Ishikawa (cell line): ENCODE results near the gene TMEM132A.

Source experiments
- CEBPB ChIP-seq: IDR thresholded peaks from 2 replicates; pipeline ENCODE4 v1.6.1; 2012
- CREB1 ChIP-seq: IDR thresholded peaks from 2 replicates; pipeline ENCODE4 v1.6.1; 2012; ENCODE audit warnings: low read depth
- EGR1 ChIP-seq: IDR thresholded peaks from 2 replicates; pipeline ENCODE4 v1.6.1; 2012
- EP300 ChIP-seq: IDR thresholded peaks from 2 replicates; pipeline ENCODE4 v1.6.1; 2012; ENCODE audit warnings: borderline replicate concordance
- FOXM1 ChIP-seq: IDR thresholded peaks from 2 replicates; pipeline ENCODE4 v1.6.1; 2012; ENCODE audit warnings: low read depth, borderline replicate concordance
- MAX ChIP-seq: IDR thresholded peaks from 2 replicates; pipeline ENCODE4 v1.6.1; 2012
- NFIC ChIP-seq: IDR thresholded peaks from 2 replicates; pipeline ENCODE4 v1.6.1; 2012
- RAD21 ChIP-seq: IDR thresholded peaks from 2 replicates; pipeline ENCODE4 v1.6.1; 2012; ENCODE audit warnings: low read depth
- TAF1 ChIP-seq: IDR thresholded peaks from 2 replicates; pipeline ENCODE4 v1.6.1; 2012; ENCODE audit warnings: low read depth, mild to moderate bottlenecking
- TCF12 ChIP-seq: IDR thresholded peaks from 2 replicates; pipeline ENCODE4 v1.6.1; 2012; ENCODE audit warnings: low read depth
- TEAD4 ChIP-seq: IDR thresholded peaks from 2 replicates; pipeline ENCODE4 v1.6.1; 2012
- YY1 ChIP-seq: IDR thresholded peaks from 2 replicates; pipeline ENCODE4 v1.6.1; 2012; ENCODE audit warnings: low read depth
- ZBTB7A ChIP-seq: IDR thresholded peaks from 2 replicates; pipeline ENCODE4 v1.6.1; 2012; ENCODE audit warnings: low read depth
- TF ChIP-seq, protein P1 (sequence below): IDR thresholded peaks from 2 replicates; pipeline ENCODE4 v1.6.1; 2012
- TF ChIP-seq, protein P2 (sequence below): IDR thresholded peaks from 2 replicates; pipeline ENCODE4 v1.6.1; 2012; ENCODE audit warnings: low read depth, mild to moderate bottlenecking

TMEM132A gene

GRCh38 chr11:60923800-60924109, 505 bp upstream of the TMEM132A start:
- TF ChIP-seq EP300 (no peak), TEAD4 (no peak; the same call in 1 of the 2 replicates), RAD21 (no peak), YY1 (no peak), TCF12 (no peak), MAX (no peak), TAF1 (no peak), FOXM1 (no peak), CEBPB (no peak), NFIC (no peak), ZBTB7A (no peak), EGR1 (no peak)
- TF ChIP-seq, protein P1, sequence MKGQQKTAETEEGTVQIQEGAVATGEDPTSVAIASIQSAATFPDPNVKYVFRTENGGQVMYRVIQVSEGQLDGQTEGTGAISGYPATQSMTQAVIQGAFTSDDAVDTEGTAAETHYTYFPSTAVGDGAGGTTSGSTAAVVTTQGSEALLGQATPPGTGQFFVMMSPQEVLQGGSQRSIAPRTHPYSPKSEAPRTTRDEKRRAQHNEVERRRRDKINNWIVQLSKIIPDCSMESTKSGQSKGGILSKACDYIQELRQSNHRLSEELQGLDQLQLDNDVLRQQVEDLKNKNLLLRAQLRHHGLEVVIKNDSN, result no peak
- TF ChIP-seq, protein P2, sequence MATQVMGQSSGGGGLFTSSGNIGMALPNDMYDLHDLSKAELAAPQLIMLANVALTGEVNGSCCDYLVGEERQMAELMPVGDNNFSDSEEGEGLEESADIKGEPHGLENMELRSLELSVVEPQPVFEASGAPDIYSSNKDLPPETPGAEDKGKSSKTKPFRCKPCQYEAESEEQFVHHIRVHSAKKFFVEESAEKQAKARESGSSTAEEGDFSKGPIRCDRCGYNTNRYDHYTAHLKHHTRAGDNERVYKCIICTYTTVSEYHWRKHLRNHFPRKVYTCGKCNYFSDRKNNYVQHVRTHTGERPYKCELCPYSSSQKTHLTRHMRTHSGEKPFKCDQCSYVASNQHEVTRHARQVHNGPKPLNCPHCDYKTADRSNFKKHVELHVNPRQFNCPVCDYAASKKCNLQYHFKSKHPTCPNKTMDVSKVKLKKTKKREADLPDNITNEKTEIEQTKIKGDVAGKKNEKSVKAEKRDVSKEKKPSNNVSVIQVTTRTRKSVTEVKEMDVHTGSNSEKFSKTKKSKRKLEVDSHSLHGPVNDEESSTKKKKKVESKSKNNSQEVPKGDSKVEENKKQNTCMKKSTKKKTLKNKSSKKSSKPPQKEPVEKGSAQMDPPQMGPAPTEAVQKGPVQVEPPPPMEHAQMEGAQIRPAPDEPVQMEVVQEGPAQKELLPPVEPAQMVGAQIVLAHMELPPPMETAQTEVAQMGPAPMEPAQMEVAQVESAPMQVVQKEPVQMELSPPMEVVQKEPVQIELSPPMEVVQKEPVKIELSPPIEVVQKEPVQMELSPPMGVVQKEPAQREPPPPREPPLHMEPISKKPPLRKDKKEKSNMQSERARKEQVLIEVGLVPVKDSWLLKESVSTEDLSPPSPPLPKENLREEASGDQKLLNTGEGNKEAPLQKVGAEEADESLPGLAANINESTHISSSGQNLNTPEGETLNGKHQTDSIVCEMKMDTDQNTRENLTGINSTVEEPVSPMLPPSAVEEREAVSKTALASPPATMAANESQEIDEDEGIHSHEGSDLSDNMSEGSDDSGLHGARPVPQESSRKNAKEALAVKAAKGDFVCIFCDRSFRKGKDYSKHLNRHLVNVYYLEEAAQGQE, result no peak

DNA sequence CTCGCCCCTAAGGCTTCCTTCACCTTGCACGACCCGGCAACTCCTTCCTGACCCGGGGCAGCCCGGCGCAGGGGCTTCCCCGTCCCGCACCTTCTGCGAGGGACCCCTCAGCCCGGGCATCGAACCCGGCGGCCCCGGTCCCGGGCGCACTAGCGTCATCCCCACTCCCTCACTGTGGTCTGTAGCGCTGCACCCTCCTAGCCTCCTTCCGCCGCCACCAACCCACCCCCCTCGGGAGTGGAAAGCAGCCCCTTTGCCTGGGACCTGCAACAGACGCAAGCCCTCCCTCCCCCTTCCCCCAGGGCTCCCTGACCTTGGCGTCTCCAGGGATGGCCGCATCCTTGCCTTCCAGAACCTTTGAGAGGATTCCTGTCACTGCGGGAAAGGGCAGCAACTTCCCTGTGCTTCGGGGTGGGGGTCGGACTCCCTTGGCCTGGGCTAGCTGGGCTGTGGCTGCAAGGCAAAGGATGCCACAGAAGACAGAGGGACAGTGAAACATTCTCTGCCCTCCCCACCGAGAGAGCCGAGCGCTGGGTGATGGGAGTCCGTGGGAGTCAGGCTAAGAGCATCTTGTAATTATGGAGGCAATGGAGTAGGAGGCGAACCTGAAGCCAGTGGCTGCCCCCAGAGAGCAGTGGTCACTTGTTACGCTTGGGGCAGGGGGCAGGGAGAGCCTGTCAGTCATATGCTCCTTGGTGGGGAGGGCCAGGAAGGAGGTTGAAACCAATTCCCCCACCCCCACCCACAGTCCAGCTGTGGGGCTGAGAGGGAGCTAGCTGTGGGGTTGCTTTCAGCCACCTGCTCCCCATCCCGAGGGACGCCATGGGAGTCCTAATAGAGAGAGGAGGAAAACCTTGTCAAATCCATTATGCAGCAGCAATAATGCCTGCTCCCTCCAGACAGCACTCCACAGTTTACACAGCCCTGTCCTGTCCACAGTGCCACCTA, 920 bp downstream of the TMEM132A start:
- TF ChIP-seq, protein P2, result no peak
- TF ChIP-seq TEAD4 (no peak), MAX (no peak), ZBTB7A (no peak; the same call in 1 of the 2 replicates), RAD21 (no peak), CREB1 (no peak), EP300 (no peak), TCF12 (no peak), CEBPB (no peak), FOXM1 (no peak)
- TF ChIP-seq, protein P1, result no peak

- TF ChIP-seq CREB1 (no peak), YY1 (no peak), TEAD4 (no peak)
- TF ChIP-seq, protein P1, result no peak
These were observed 1.6 kb downstream of the TMEM132A start for GRCh38 chr11:60925868-60926267.

GRCh38 chr11:60926500-60926899, 2.2 kb downstream of the TMEM132A start:
- TF ChIP-seq FOXM1 (no peak), EP300 (no peak), NFIC (no peak), CEBPB (no peak), MAX (no peak), RAD21 (no peak), CREB1 (no peak), TEAD4 (no peak)
- TF ChIP-seq, protein P1, result no peak
- TF ChIP-seq, protein P2, result no peak
